CD4-positive, alpha-beta T cell (primary cell): ENCODE data around the gene ARHGDIB. TPM values are rescaled to one million over a fixed set of nuclear protein-coding genes. Genes with fewer than 3 reads are reported as not detected.

Source experiments
- ATAC-seq: fragments of 200-7000 bp; cut with Tn5 transposase; one replicate; pipeline ENCODE4 v1.10.0; 2022; ENCODE audit warnings: mild to moderate bottlenecking; ENCODE audit not compliant: poor library complexity
- CTCF ChIA-PET: fragments of 350-600 bp; sonication (Branson Sonifier 250); formaldehyde crosslinking; loops from one replicate; lab custom pipeline; 2021; ENCODE audit warnings: antibody characterized with exemption, inconsistent platforms; lab: Charles Lee
- POLR2A ChIA-PET: fragments of 350-600 bp; sonication (Branson Sonifier 250); formaldehyde crosslinking; loops from one replicate; lab custom pipeline; 2021; ENCODE audit warnings: antibody characterized with exemption, inconsistent platforms; lab: Charles Lee
- DNase-seq, 14 experiments: peaks; one replicate each; pipeline ENCODE4 v3.0.0-alpha.2; 2013 to 2020; ENCODE audit warnings: mixed read lengths in 2 of 14
- H3K27ac ChIP-seq, 2 donors: one replicate each; pipeline versions ENCODE4 v1.5.1 to v1.7.0; 2013; ENCODE audit warnings: low read length in 2 of 2, low read depth in 1 of 2, mild to moderate bottlenecking in 1 of 2
- H3K27me3 ChIP-seq, 2 experiments: 1 replicate in 1 of 2; 2 replicates in 1 of 2; pipeline versions ENCODE4 v1.6.1 to v1.7.0; 2013; ENCODE audit warnings: low read length in 2 of 2, control low read depth in 1 of 2, mild to moderate bottlenecking in 1 of 2, moderate library complexity in 1 of 2; ENCODE audit not compliant: insufficient read depth in 2 of 2, control insufficient read depth in 1 of 2
- H3K36me3 ChIP-seq: one replicate; pipeline ENCODE4 v1.6.1; 2013; ENCODE audit warnings: low read length, control low read depth; ENCODE audit not compliant: insufficient read depth
- H3K4me1 ChIP-seq: one replicate; pipeline ENCODE4 v1.6.1; 2013; ENCODE audit warnings: low read length, control low read depth; ENCODE audit not compliant: insufficient read depth
- H3K4me3 ChIP-seq: one replicate; pipeline ENCODE4 v1.5.1; 2013; ENCODE audit warnings: mild to moderate bottlenecking, low read length, moderate library complexity
- H3K9me3 ChIP-seq, 2 experiments: 1 replicate in 1 of 2; 2 replicates in 1 of 2; pipeline versions ENCODE4 v1.6.1 to v1.7.0; 2013; ENCODE audit warnings: low read length in 2 of 2, mild to moderate bottlenecking in 2 of 2, control low read depth in 1 of 2, moderate library complexity in 1 of 2; ENCODE audit not compliant: control insufficient read depth in 1 of 2, insufficient read depth in 1 of 2
- H3K27ac Mint-ChIP-seq: one replicate; pipeline ENCODE4 v1.8.0; 2020; ENCODE audit warnings: mixed read lengths
- H3K27me3 Mint-ChIP-seq: one replicate; pipeline ENCODE4 v1.8.0; 2021; ENCODE audit warnings: mixed read lengths
- H3K36me3 Mint-ChIP-seq: one replicate; pipeline ENCODE4 v1.8.0; 2021; ENCODE audit warnings: low read depth, mixed read lengths
- H3K4me1 Mint-ChIP-seq: one replicate; pipeline ENCODE4 v1.8.0; 2021; ENCODE audit warnings: low read depth, mixed read lengths
- H3K4me3 Mint-ChIP-seq: one replicate; pipeline ENCODE4 v1.8.0; 2020; ENCODE audit warnings: mild to moderate bottlenecking, mixed read lengths
- H3K9me3 Mint-ChIP-seq: one replicate; pipeline ENCODE4 v1.8.0; 2020; ENCODE audit warnings: mixed read lengths
- intact Hi-C, 2 experiments: fragments of 100-400 bp; cut with DNase I in 1 of 2; cut with micrococcal nuclease in 1 of 2; formaldehyde crosslinking; loops; one replicate each; pipeline versions ENCODE4 v1.15.1 to v1.9.0; 2023 to 2025; cut with DNase I, micrococcal nuclease
- total RNA-seq, 174 experiments: library from RNA in 2 of 174; stranded (reverse) in 2 of 174; gene quantifications; one replicate each; pipeline ENCODE4 v1.2.3 and lab custom pipeline; 2021 to 2026
- TF ChIP-seq, protein P1 (sequence below): fragments of 200-600 bp; IDR thresholded peaks from one replicate; pipeline ENCODE4 v1.8.0; 2022; ENCODE audit warnings: antibody characterized with exemption, mild to moderate bottlenecking

ARHGDIB gene
- total RNA-seq, 2 experiments from 2014 or later: 872 to 942 TPM

DNA sequence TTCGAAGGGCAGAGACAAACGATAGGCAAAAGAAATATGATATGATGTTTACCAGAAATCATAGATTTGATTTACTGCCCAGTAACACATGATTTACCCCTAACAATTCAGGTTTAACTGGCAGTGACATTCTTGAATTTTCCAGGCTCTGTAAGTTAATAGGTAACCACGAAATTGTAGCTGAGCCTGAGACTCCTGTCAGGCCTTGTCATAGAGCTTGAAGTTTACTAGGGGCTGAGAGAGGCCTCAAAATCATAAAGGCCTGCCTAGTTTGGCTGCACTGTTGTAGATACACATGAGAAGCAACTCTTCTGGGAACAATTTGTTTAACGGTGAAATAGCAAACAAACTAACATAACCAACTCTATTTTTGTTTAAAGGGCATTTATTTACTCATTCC, 26.4 kb downstream of the ARHGDIB start:
- CTCF ChIA-PET: interaction anchor here (1.2 to 3.6 kb wide), 2 partner anchors 60 to 61 kb away, joined by 5 to 30 read pairs; no protein-coding TSS in a partner anchor
- H3K27ac Mint-ChIP-seq: no peak overlapping the region

DNA sequence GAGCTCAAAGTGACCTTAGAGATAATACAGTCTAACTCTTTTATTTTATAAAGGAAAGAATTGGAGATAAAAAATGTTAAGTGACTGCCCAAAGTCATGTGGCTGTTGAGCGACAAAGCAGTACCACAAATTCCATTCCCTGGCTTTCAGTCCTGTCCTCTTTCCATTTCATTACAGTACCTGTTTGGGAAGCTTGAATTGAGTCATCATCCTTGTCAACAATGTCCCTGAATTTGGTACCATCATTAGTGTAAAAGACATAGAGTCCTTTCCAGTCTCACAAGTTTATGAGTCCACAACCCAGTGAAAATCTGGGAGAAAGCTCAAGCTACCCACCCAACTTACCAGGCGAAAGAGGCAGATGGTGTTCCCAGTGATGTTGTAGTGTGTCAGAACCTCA, 26.9 kb downstream of the ARHGDIB start:
- intact Hi-C loops: no loop called here
- Mint-ChIP-seq H3K9me3 (peaks cover 3% of the 10 kb centered on the region), H3K27ac (no peak overlapping the region), H3K36me3 (peaks cover 91% of the 10 kb centered on the region), H3K4me1 (peaks cover 38% of the 10 kb centered on the region), H3K4me3 (no peak overlapping the region), H3K27me3 (no peaks in the 10 kb centered on the region)
- ChIA-PET CTCF (interaction anchor here (1.2 to 1.3 kb wide), 2 partner anchors 22 to 61 kb away, joined by 3 to 5 read pairs; no protein-coding TSS in a partner anchor), POLR2A (interaction anchor here (0.6 to 3.1 kb wide), 4 partner anchors 10 to 131 kb away, joined by 3 to 9 read pairs (median 4); partner anchors contain the start of genes C12orf60 and WBP11)
- no peak overlapping the region for H3K27ac ChIP-seq
- H3K9me3 ChIP-seq: no peaks in the 10 kb centered on the region
- no peak for DNase-seq
- H3K4me3 ChIP-seq: no peak overlapping the region
- H3K4me1 ChIP-seq: peaks cover 17% of the 10 kb centered on the region
- TF ChIP-seq, protein P1, sequence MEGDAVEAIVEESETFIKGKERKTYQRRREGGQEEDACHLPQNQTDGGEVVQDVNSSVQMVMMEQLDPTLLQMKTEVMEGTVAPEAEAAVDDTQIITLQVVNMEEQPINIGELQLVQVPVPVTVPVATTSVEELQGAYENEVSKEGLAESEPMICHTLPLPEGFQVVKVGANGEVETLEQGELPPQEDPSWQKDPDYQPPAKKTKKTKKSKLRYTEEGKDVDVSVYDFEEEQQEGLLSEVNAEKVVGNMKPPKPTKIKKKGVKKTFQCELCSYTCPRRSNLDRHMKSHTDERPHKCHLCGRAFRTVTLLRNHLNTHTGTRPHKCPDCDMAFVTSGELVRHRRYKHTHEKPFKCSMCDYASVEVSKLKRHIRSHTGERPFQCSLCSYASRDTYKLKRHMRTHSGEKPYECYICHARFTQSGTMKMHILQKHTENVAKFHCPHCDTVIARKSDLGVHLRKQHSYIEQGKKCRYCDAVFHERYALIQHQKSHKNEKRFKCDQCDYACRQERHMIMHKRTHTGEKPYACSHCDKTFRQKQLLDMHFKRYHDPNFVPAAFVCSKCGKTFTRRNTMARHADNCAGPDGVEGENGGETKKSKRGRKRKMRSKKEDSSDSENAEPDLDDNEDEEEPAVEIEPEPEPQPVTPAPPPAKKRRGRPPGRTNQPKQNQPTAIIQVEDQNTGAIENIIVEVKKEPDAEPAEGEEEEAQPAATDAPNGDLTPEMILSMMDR: no peak
- no peak for ATAC-seq
- peaks cover 83% of the 10 kb centered on the region for H3K36me3 ChIP-seq
- H3K27me3 ChIP-seq: no peaks in the 10 kb centered on the region

More for the DNA sequence above, 26.4 kb downstream of the ARHGDIB start:
- POLR2A ChIA-PET: interaction anchor here (0.6 to 3.7 kb wide), 4 partner anchors 10 to 60 kb away, joined by 3 to 19 read pairs (median 10); no protein-coding TSS in a partner anchor
- no peaks in the 10 kb centered on the region for H3K27me3 Mint-ChIP-seq
- H3K36me3 Mint-ChIP-seq: peaks cover 95% of the 10 kb centered on the region
- no peak overlapping the region for H3K4me3 Mint-ChIP-seq
- H3K4me3 ChIP-seq: no peak overlapping the region
- H3K27me3 ChIP-seq: no peaks in the 10 kb centered on the region
- H3K9me3 Mint-ChIP-seq: peaks cover 3% of the 10 kb centered on the region
- intact Hi-C loops: no loop called here
- TF ChIP-seq, protein P1: no peak
- ATAC-seq: no peak
- H3K27ac ChIP-seq: no peak overlapping the region
- H3K4me1 ChIP-seq: peaks cover 17% of the 10 kb centered on the region
- peaks cover 43% of the 10 kb centered on the region for H3K4me1 Mint-ChIP-seq
- H3K9me3 ChIP-seq: no peaks in the 10 kb centered on the region
- no peak for DNase-seq
- H3K36me3 ChIP-seq: peaks cover 82% of the 10 kb centered on the region

DNA sequence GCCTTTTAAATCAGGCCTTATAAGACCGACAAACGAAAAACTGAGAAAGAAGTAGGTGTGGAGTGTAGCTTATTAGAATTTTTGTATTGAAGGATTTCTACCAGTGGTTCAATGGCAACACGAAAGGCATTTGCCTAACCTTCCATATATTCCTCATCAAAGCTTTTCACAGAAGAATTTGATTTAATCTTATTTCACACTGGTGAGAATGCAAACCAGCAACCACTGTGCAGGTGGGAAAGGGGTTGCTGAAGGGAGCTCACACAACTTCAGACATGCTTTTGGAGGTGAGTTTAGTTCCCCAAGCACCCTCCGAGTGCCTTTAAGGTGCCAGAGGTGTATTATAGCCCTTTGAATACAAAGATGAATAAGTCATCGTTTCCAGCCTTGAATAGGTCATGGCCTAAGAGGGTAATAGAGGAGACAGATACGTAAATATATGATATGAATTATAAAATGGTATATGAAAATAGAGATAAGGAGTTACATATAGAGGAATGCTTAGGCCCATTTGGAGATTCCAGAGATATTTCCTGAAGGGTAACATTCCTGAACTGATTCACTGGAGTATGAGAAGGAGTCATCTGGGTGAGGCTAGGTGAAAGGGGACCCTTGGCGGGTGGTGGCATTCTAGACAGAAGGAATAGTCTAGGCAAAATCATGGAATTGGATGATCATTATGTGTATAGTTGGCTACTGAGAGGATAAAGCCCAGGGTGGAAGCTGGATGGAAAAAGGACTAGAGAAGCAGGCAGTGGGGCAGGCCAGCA, 29.4 kb downstream of the ARHGDIB start:
- no peaks in the 10 kb centered on the region for H3K4me1 ChIP-seq
- H3K27me3 ChIP-seq: no peaks in the 10 kb centered on the region
- no peak overlapping the region for H3K4me3 ChIP-seq
- CTCF ChIA-PET: no interaction called here
- H3K36me3 ChIP-seq: peaks cover 92% of the 10 kb centered on the region
- Mint-ChIP-seq H3K4me3 (no peak overlapping the region), H3K4me1 (peaks cover 13% of the 10 kb centered on the region), H3K9me3 (no peaks in the 10 kb centered on the region), H3K27ac (no peak overlapping the region), H3K27me3 (no peaks in the 10 kb centered on the region), H3K36me3 (peaks cover 88% of the 10 kb centered on the region)
- intact Hi-C loops: loop anchor here in 1 of 2 experiments (2.0 kb wide), 1 partner anchor 17 kb away; no protein-coding TSS in a partner anchor
- POLR2A ChIA-PET: interaction anchor here (0.6 to 1.3 kb wide), 5 partner anchors 10 to 161 kb away, joined by 3 read pairs; a partner anchor contains a TSS
- TF ChIP-seq, protein P1: no peak
- H3K9me3 ChIP-seq: no peaks in the 10 kb centered on the region
- DNase-seq (no peak), ATAC-seq (no peak)
- no peak overlapping the region for H3K27ac ChIP-seq
